GM23338 (cell line): ENCODE measurements around the gene SYVN1.

Experiments
- CTCF ChIP-seq, 2 experiments: fragments of 200-600 bp in 1 of 2; sonication (generic) in 1 of 2; conservative IDR thresholded peaks; 2 replicates each; pipeline versions ENCODE4 v1.5.1 to v1.6.1; 2016 to 2017; ENCODE audit warnings: antibody characterized with exemption in 2 of 2, low read depth in 2 of 2, mild to moderate bottlenecking in 2 of 2, moderate library complexity in 1 of 2
- EZH2 ChIP-seq: fragments of 200-600 bp; sonication (generic); IDR thresholded peaks from one replicate; pipeline ENCODE4 v1.8.0; 2017; ENCODE audit warnings: antibody characterized with exemption, mild to moderate bottlenecking, low read depth; ENCODE audit not compliant: unreplicated experiment

DNA sequence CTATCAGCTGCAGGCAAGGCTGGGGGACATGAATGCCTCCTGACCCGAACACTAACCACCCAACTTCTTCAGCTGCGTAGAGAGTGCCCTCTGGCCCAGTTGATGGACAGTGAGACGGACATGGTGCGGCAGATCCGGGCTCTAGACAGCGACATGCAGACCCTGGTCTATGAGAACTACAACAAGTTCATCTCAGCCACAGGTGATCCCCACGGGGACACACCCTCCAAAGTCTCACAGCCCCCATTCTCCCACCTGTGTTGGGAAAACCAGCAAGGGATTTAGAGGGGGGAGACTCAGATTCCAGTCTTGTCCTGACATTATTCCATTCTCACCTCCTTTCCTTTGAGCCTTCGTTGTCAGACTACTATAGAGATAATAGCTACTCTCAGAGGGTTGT, 37.4 kb downstream of the SYVN1 start:
- TF ChIP-seq CTCF (conservative IDR thresholded peaks at IDR 0.05; ENCODE audit: low read depth in 2 of 2), result no peak
- no peak for TF ChIP-seq EZH2
